BJ (cell line): ENCODE measurements around the gene TUT4. TPM values are rescaled to one million over a fixed set of nuclear protein-coding genes. Genes with fewer than 3 reads are reported as not detected.

Experiments used
- CTCF ChIA-PET: fragments of 350-600 bp; formaldehyde crosslinking; extraction: SDS; loops from one replicate; lab custom pipeline; 2021; ENCODE audit warnings: antibody characterized with exemption, inconsistent platforms; lab: Yijun Ruan, JAX
- POLR2A ChIA-PET: fragments of 300-600 bp; sonication (Branson Sonifier 250); formaldehyde crosslinking; extraction: SDS; loops from one replicate; lab custom pipeline; 2021; ENCODE audit warnings: antibody characterized with exemption; lab: Charles Lee
- DNase-seq: peaks from one replicate; pipeline ENCODE4 v3.0.0-alpha.2; 2011; ENCODE audit warnings: low read depth
- H3K27me3 ChIP-seq: 2 replicates; pipeline ENCODE4 v1.6.0; 2011; ENCODE audit warnings: low read length; ENCODE audit not compliant: control insufficient read depth, insufficient read depth
- H3K36me3 ChIP-seq: 2 replicates; pipeline ENCODE4 v1.5.1; 2011; ENCODE audit warnings: low read length; ENCODE audit not compliant: control insufficient read depth, insufficient read depth
- H3K4me3 ChIP-seq: 2 replicates; pipeline ENCODE4 v1.5.1; 2011; ENCODE audit warnings: low read depth, mild to moderate bottlenecking, control low read depth, low read length
- polyA plus RNA-seq: library from polyadenylated mRNA; depleted of rRNA; stranded (reverse); fragments of >200 nt; gene quantifications from 2 replicates; pipeline ENCODE4 v1.2.3, GENCODE V29; 2011
- TF ChIP-seq, protein P1 (sequence below): IDR thresholded peaks from 2 replicates; pipeline ENCODE4 v1.5.1; 2011; ENCODE audit warnings: low read depth, mild to moderate bottlenecking, control low read depth, inconsistent platforms, low read length, moderate library complexity; ENCODE audit not compliant: insufficient read depth

The TUT4 gene
- polyA plus RNA-seq, 1 experiment, result 27.9 TPM

GRCh38 chr1:52533713-52534112, 19.2 kb downstream of the TUT4 start:
- POLR2A ChIA-PET, result no interaction called here
- Histone ChIP-seq H3K36me3 (no peaks in the 10 kb centered on the region), H3K27me3 (no peaks in the 10 kb centered on the region), H3K4me3 (no peak overlapping the region)
- no peak for DNase-seq
- CTCF ChIA-PET, result no interaction called here
- TF ChIP-seq, protein P1, sequence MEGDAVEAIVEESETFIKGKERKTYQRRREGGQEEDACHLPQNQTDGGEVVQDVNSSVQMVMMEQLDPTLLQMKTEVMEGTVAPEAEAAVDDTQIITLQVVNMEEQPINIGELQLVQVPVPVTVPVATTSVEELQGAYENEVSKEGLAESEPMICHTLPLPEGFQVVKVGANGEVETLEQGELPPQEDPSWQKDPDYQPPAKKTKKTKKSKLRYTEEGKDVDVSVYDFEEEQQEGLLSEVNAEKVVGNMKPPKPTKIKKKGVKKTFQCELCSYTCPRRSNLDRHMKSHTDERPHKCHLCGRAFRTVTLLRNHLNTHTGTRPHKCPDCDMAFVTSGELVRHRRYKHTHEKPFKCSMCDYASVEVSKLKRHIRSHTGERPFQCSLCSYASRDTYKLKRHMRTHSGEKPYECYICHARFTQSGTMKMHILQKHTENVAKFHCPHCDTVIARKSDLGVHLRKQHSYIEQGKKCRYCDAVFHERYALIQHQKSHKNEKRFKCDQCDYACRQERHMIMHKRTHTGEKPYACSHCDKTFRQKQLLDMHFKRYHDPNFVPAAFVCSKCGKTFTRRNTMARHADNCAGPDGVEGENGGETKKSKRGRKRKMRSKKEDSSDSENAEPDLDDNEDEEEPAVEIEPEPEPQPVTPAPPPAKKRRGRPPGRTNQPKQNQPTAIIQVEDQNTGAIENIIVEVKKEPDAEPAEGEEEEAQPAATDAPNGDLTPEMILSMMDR, result no peak

DNA sequence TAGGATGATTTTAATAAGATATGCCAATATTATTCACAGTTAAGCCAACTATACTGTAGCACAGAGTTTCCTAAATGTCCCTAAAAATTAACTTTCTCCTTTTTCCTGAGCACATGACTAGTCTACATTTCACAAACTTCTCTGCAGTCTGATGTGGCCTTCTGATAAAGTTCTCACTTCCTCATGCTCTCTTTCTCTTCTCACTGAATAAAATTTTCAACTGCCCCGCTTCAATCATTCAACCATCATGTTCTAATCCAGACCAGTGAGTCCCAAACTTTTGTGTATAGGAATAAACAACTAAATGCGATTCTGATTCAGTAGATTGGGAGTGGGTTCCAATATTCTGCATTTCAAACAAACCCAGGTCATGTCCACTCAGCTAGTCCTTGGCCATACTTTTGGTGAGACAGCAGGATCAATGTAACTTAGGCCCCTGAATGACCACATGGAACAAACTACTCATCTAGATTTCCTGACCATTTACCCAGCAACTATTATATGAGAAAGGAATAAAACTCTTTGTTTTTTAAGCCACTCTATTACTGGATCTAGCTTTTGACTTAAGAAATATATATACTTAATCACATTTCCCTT, 20.1 kb downstream of the TUT4 start:
- CTCF ChIA-PET, result no interaction called here

DNA sequence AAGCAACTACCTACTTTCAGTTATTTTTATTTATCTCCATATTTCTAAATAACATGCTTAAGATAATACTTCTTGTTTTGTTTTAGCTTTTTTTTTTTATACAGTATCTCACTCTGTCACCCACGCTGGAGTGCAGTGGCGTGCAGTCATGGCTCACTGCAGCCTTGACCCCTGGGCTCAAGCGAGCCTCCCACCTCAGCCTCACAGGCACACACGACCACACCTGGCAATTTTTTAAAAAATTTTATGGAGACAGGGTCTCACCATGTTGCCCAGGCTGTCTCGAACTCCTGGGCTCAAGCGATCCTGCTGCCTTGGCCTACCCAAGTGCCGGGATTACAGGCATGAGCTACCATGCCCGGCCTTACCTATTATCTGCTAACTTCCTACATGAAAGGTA, 20.6 kb downstream of the TUT4 start:
- Histone ChIP-seq H3K4me3 (no peak overlapping the region), H3K36me3 (no peaks in the 10 kb centered on the region), H3K27me3 (no peaks in the 10 kb centered on the region)
- ChIA-PET CTCF (no interaction called here), POLR2A (no interaction called here)
- DNase-seq, result no peak
- TF ChIP-seq, protein P1, result no peak

More for the DNA sequence above, 20.1 kb downstream of the TUT4 start:
- DNase-seq, result no peak
- H3K36me3 ChIP-seq, result no peaks in the 10 kb centered on the region
- no peak overlapping the region for H3K4me3 ChIP-seq
- TF ChIP-seq, protein P1, result no peak
- POLR2A ChIA-PET, result no interaction called here
- no peaks in the 10 kb centered on the region for H3K27me3 ChIP-seq

DNA sequence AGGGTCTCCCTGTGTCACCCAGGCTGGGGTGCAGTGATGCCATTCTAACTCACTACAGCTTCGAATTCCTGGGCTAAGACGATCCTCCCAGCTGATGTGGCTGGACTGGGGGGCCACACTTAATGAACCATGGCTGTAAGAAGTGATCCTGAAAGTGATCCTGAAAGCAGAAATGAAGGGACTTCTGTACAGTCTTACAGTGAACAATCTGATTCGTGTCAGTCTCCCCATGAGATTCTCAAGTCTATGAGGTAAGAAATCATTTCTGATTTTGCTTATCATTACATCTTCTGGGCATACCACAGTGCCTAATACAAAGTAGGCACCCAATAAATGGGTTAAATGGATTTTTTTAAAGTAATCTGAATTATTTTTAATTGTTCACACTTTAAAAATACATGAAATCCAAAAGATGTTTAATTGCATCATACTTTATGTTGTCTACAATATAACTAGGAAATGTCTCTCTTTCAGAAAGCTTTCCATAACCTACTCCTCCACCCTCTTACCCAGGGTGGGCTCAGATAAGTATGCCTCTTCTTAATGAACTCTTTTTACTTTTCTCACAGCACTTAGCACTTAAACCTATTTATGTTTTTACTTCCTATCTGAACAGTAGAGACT, 21.5 kb downstream of the TUT4 start:
- ChIA-PET POLR2A (no interaction called here), CTCF (no interaction called here)
- DNase-seq, result no peak
- no peaks in the 10 kb centered on the region for H3K27me3 ChIP-seq
- no peaks in the 10 kb centered on the region for H3K36me3 ChIP-seq
- H3K4me3 ChIP-seq, result no peak overlapping the region
- TF ChIP-seq, protein P1, result no peak

DNA sequence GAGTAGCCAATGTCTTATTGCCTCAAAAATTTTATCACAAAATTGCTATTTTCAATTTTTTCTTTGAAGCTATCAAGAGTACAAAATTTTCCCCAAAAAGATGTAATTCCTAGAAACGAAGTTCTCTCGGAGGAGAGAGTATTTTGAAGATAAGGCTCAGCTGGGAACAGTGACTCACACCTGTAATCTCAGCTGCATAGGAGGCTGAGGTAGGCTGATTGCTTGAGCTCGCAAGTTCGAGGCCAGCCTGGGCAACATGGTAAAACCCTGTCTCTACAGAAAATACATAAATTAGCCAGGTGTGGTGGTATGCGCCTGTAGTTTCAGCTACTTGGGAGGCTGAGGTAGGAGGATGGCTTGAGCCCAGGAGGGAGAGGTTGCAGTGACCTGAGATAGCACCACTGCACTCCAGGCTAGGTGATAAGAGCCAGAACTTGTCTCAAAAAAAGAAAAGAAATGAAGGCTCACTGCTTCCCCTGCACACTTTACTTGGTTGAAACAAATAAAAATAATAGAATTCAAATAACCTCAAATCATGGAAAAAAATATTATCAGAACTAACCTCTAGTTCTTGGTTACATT, 22.2 kb downstream of the TUT4 start:
- DNase-seq, result no peak
- Histone ChIP-seq H3K4me3 (no peak overlapping the region), H3K36me3 (no peaks in the 10 kb centered on the region), H3K27me3 (no peaks in the 10 kb centered on the region)
- TF ChIP-seq, protein P1, result no peak
- POLR2A ChIA-PET, result no interaction called here
- CTCF ChIA-PET, result interaction anchor here (1.0 kb wide), 1 partner anchor 11 kb away, joined by 3 read pairs; no protein-coding TSS in a partner anchor
